Measurements from ENCODE around the gene NCOA5.
"Not testable (repeated sequence)": the region's sequence is repeated elsewhere in the genome, so short reads cannot be mapped to it uniquely, and the experiment has no call there.

DNA sequence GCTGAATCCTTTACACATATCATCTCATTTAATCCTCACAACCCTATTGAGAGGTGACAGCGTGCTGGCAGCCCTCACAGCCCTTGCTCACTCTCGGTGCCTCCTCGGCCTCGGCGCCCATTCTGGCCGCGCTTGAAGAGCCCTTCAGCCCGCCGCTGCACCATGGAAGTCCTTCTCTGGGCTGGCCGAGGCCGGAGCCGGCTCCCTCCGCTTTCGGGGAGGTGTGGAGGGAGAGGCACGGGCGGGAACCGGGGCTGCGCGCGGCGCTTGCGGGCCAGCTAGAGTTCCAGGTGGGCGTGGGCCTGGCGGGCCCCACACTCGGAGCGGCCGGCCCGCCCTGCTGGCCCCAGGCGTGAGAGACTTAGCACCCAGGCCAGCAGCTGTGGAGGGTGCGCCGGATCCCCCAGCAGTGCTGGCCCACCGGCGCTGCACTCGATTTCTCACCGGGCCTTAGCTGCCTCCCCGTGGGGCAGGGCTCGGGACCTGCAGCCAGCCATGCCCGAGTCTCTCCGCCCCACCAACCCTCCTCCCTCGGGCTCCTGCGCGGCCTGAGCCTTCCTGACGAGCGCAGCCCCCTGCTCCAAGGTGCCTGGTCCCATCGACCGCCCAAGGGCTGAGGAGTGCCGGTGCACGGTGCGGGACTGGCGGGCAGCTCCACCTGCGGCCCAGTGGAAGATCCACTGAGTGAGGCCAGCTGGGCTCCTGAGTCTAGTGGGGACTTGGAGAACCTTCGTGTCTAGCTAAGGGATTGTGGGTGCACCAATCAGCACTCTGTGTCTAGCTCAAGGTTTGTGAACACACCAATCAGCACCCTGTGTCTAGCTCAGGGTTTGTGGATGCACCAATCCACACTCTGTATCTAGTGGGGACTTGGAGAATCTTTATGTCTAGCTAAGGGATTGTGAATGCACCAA is 2.1 kb upstream of the NCOA5 start:
- TF ChIP-seq, protein P1, sequence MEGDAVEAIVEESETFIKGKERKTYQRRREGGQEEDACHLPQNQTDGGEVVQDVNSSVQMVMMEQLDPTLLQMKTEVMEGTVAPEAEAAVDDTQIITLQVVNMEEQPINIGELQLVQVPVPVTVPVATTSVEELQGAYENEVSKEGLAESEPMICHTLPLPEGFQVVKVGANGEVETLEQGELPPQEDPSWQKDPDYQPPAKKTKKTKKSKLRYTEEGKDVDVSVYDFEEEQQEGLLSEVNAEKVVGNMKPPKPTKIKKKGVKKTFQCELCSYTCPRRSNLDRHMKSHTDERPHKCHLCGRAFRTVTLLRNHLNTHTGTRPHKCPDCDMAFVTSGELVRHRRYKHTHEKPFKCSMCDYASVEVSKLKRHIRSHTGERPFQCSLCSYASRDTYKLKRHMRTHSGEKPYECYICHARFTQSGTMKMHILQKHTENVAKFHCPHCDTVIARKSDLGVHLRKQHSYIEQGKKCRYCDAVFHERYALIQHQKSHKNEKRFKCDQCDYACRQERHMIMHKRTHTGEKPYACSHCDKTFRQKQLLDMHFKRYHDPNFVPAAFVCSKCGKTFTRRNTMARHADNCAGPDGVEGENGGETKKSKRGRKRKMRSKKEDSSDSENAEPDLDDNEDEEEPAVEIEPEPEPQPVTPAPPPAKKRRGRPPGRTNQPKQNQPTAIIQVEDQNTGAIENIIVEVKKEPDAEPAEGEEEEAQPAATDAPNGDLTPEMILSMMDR (IDR thresholded peaks at IDR 0.05): not testable (repeated sequence)
- TF ChIP-seq ZFX (IDR thresholded peaks at IDR 0.05; ENCODE audit: borderline replicate concordance): not testable (repeated sequence)
